Fibroblast of mammary gland (primary cell): ENCODE data around the gene XKR7.

Experiments
- DNase-seq: peaks from one replicate; pipeline ENCODE4 v3.0.0-alpha.2; 2010; ENCODE audit warnings: low read depth
- H3K4me3 ChIP-seq: 2 replicates; pipeline ENCODE4 v1.5.1; 2011; ENCODE audit warnings: low read depth, mild to moderate bottlenecking, low read length, moderate library complexity; ENCODE audit not compliant: control insufficient read depth
- CTCF ChIP-seq: conservative IDR thresholded peaks from 2 replicates; pipeline ENCODE4 v1.5.1; 2011; ENCODE audit warnings: low read depth, low read length, inconsistent platforms; ENCODE audit not compliant: control insufficient read depth, insufficient read depth

XKR7 gene

DNA sequence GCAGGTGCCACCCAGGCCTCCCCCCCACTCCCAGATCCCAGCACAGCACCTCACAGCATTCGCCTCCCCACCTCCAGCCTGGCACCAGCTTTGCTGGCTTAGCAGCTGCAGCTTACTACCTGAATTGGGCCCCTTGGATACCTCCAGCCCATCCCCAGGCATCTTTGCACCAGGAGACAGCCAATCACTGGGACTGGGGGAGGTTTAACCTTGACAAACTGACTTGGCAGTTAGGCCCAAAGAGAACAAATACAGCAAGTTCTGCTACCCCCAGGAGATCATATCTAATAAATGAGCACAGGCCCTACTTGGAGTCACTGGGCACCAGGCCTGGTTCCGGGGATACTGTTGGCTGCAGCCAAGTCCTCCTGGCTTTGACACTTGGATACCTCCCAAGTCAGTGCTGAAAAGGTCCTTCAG lies 24.9 kb upstream of the XKR7 start:
- no peak overlapping the region for H3K4me3 ChIP-seq
- no peak for DNase-seq
- TF ChIP-seq CTCF, result no peak

GRCh38 chr20:31945319-31945718 lies 22.6 kb upstream of the XKR7 start:
- TF ChIP-seq CTCF, result no peak
- no peak overlapping the region for H3K4me3 ChIP-seq
- no peak for DNase-seq

GRCh38 chr20:31945785-31946184 lies 22.2 kb upstream of the XKR7 start:
- TF ChIP-seq CTCF, result no peak
- H3K4me3 ChIP-seq, result no peak overlapping the region
- peak; percentile 21 for DNase-seq

- no peak for TF ChIP-seq CTCF
- DNase-seq, result peak; percentile 10
- no peak overlapping the region for H3K4me3 ChIP-seq
Measured at GRCh38 chr20:31948008-31948407, 19.9 kb upstream of the XKR7 start.

DNA sequence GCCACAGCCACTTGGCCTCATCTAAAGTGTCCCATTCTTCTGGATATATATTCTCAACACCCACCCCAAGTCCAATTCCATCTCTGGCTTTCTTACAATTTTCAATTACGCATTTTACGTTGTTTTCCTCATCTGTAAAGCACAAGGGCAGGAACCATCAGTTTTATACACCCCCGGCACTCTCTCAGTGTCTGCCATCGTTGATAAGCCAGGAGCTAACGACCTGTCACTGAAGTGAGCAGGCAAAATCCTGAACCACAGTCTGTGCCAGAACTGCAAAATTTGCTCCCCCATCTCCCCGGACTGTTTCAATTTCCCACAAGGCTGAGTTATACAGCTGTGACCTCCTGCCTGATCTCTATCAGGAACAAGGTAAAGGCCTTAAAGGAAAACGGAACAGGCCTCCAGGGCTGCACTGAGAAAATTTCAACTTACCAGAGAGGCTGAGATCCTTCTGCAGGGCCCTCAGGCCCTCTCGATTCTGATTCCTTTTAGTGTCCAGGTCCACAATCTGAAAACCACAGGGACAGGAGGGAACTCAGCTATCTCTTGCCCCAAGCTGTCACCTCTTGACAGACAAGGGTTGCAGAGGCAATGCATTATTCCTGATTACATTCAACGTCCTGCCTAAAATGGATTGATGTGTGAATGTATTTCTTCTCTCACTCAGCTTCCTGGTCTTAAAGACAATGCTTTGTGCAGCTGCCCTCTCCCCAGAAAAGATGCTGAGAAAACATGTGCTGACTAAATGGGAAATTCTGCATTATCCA lies 17.9 kb upstream of the XKR7 start:
- H3K4me3 ChIP-seq, result no peak overlapping the region
- no peak for TF ChIP-seq CTCF
- no peak for DNase-seq

GRCh38 chr20:31951203-31951529 lies 16.8 kb upstream of the XKR7 start:
- TF ChIP-seq CTCF, result no peak
- peak overlapping the region; percentile 86 for H3K4me3 ChIP-seq
- DNase-seq, result no peak
